DND-41 (cell line): ENCODE results near the gene APOC3.

Source experiments
- ATAC-seq: fragments of 200-7000 bp; cut with Tn5 transposase; 3 replicates; pipeline ENCODE4 v1.9.1; 2021; ENCODE audit warnings: low read depth; ENCODE audit not compliant: insufficient read depth
- DNase-seq: peaks from one replicate; pipeline ENCODE4 v3.0.0-alpha.2; 2020
- H2AFZ ChIP-seq: 2 replicates; pipeline ENCODE4 v1.6.0; 2012; ENCODE audit warnings: low read depth, low read length
- H3K27ac ChIP-seq: 2 replicates; pipeline ENCODE4 v1.5.1; 2012; ENCODE audit warnings: low read length, inconsistent platforms
- H3K27me3 ChIP-seq: fragments of 200-600 bp; sonication (generic); 2 replicates; pipeline ENCODE4 v1.6.0; 2012; ENCODE audit warnings: low read length, mild to moderate bottlenecking, inconsistent platforms; ENCODE audit not compliant: insufficient read depth, poor library complexity
- H3K36me3 ChIP-seq: 2 replicates; pipeline ENCODE4 v1.5.1; 2012; ENCODE audit warnings: low read length, inconsistent platforms; ENCODE audit not compliant: insufficient read depth
- H3K4me1 ChIP-seq: 2 replicates; pipeline ENCODE4 v1.5.1; 2012; ENCODE audit warnings: mild to moderate bottlenecking, low read length; ENCODE audit not compliant: insufficient read depth
- H3K4me2 ChIP-seq: 2 replicates; pipeline ENCODE4 v1.6.0; 2012; ENCODE audit warnings: mild to moderate bottlenecking, moderate library complexity, low read length, inconsistent platforms; ENCODE audit not compliant: insufficient read depth
- H3K4me3 ChIP-seq, 2 experiments: fragments of 200-600 bp in 1 of 2; shearing (Covaris generic) in 1 of 2; 2 replicates each; pipeline ENCODE4 v1.5.1; 2012 to 2016; ENCODE audit warnings: inconsistent platforms in 2 of 2, low read length in 2 of 2, mild to moderate bottlenecking in 2 of 2, low read depth in 1 of 2, moderate library complexity in 1 of 2
- H3K79me2 ChIP-seq: 2 replicates; pipeline ENCODE4 v1.6.0; 2012; ENCODE audit warnings: low read length, inconsistent platforms; ENCODE audit not compliant: insufficient read depth
- H3K9ac ChIP-seq: 2 replicates; pipeline ENCODE4 v1.6.0; 2012; ENCODE audit warnings: low read depth, mild to moderate bottlenecking, inconsistent platforms, low read length, moderate library complexity
- H3K9me3 ChIP-seq: 2 replicates; pipeline ENCODE4 v1.5.1; 2012; ENCODE audit warnings: low read length, moderate library complexity, mild to moderate bottlenecking, inconsistent platforms; ENCODE audit not compliant: insufficient read depth, severe bottlenecking
- H4K20me1 ChIP-seq: 2 replicates; pipeline ENCODE4 v1.6.0; 2012; ENCODE audit warnings: low read length; ENCODE audit not compliant: insufficient read depth
- EZH2 ChIP-seq: IDR thresholded peaks from 3 replicates; pipeline ENCODE4 v1.6.1; 2012; ENCODE audit warnings: borderline replicate concordance, low read depth, mild to moderate bottlenecking, moderate library complexity, low read length, inconsistent platforms; ENCODE audit not compliant: severe bottlenecking
- TF ChIP-seq, protein P1 (sequence below): IDR thresholded peaks from 2 replicates; pipeline ENCODE4 v1.5.1; 2012; ENCODE audit warnings: borderline replicate concordance, low read length, moderate library complexity, mild to moderate bottlenecking; ENCODE audit not compliant: poor library complexity, severe bottlenecking; ENCODE audit errors: extremely low read depth

Gene APOC3

DNA sequence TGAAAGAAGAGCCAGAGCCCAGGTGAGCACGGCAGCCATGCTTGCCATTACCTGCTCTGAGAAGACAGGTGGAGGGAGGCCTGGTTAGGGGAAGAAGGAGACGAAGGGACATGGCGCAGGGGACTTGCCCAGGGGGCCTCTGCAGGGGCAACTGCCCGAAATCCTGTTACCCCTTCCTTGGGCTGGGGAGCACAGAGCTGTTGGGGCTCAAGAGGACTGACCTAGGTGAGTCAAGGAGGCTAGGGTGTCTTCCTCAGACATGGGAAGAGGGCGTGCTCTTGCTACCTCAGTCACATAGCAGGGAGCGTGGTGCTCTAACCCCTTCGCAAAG, 37.9 kb upstream of the APOC3 start, which contains the start of gene APOA5:
Gene APOA5 (minus strand): TSS at position 67 of the 331 bp plus-strand sequence. CDS start 19 bp downstream, at position 48.
- ATAC-seq (no peak), DNase-seq (no peak)
- no peak for TF ChIP-seq EZH2
- TF ChIP-seq, protein P1, sequence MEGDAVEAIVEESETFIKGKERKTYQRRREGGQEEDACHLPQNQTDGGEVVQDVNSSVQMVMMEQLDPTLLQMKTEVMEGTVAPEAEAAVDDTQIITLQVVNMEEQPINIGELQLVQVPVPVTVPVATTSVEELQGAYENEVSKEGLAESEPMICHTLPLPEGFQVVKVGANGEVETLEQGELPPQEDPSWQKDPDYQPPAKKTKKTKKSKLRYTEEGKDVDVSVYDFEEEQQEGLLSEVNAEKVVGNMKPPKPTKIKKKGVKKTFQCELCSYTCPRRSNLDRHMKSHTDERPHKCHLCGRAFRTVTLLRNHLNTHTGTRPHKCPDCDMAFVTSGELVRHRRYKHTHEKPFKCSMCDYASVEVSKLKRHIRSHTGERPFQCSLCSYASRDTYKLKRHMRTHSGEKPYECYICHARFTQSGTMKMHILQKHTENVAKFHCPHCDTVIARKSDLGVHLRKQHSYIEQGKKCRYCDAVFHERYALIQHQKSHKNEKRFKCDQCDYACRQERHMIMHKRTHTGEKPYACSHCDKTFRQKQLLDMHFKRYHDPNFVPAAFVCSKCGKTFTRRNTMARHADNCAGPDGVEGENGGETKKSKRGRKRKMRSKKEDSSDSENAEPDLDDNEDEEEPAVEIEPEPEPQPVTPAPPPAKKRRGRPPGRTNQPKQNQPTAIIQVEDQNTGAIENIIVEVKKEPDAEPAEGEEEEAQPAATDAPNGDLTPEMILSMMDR = no peak
- no peak within 1 kb of the TSS for H3K9ac ChIP-seq
- H2AFZ ChIP-seq = peak within 1 kb of the TSS; percentile 73
- peak within 1 kb of the TSS; percentile 37; the same call in 1 of the 2 replicates for H3K4me2 ChIP-seq
- no peak within 1 kb of the TSS for H3K27ac ChIP-seq
- H3K36me3 ChIP-seq = peaks cover 2% of the 10 kb centered on the region; the same call in 1 of the 2 replicates
- H3K79me2 ChIP-seq = peaks cover 10% of the 10 kb centered on the region
- no peaks in the 10 kb centered on the region for H3K9me3 ChIP-seq
- H3K4me3 ChIP-seq = peak within 1 kb of the TSS in 1 of 2 experiments; percentile 29; a peak in 1 of 4 replicates
- no peaks in the 10 kb centered on the region for H4K20me1 ChIP-seq
- peaks cover 19% of the 10 kb centered on the region for H3K4me1 ChIP-seq
- H3K27me3 ChIP-seq = no peaks in the 10 kb centered on the region

DNA sequence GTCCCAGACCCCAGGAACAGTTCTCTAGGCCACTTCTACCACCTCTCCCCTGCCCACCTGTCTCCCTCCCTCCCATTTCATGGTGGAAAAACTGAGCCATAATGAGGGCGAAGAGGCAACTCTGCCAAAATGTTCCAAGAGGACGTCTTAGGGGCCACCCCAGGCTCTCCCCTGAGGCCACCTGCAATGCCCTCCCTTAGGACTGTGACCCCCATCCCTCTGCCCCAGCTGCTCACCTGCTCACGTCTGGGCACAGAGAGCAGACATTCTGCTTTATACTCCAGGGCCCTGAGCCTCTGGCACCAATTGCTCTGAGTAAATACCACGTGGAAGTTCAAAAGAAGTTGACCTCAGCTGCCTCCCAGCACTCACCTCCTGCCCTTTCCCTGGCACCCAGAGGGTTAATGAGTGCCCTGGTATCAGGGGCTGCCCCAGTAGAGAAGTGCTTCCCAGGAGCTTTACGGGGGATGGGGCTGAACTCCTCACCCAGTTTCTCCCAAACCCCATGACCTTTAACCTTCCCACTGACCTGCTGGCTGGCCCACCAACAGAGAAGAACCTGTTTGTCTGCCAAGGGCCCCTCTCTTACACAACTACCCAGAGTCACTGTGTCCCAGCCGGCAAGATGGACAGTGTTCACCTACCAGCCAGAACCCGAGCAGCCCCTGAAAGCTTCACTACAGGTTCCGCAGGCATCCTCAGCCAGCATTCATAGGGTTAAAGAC, 37.4 kb upstream of the APOC3 start:
- Histone ChIP-seq H3K27ac (no peak overlapping the region), H3K27me3 (no peaks in the 10 kb centered on the region), H3K79me2 (peaks cover 5% of the 10 kb centered on the region), H3K4me1 (peaks cover 13% of the 10 kb centered on the region), H3K9me3 (no peaks in the 10 kb centered on the region), H3K9ac (no peak overlapping the region), H4K20me1 (no peaks in the 10 kb centered on the region), H3K4me2 (no peak overlapping the region), H3K36me3 (no peaks in the 10 kb centered on the region), H3K4me3 (no peak overlapping the region), H2AFZ (no peak overlapping the region)
- TF ChIP-seq, protein P1 = no peak
- TF ChIP-seq EZH2 = no peak
- DNase-seq = no peak
- no peak for ATAC-seq

DNA sequence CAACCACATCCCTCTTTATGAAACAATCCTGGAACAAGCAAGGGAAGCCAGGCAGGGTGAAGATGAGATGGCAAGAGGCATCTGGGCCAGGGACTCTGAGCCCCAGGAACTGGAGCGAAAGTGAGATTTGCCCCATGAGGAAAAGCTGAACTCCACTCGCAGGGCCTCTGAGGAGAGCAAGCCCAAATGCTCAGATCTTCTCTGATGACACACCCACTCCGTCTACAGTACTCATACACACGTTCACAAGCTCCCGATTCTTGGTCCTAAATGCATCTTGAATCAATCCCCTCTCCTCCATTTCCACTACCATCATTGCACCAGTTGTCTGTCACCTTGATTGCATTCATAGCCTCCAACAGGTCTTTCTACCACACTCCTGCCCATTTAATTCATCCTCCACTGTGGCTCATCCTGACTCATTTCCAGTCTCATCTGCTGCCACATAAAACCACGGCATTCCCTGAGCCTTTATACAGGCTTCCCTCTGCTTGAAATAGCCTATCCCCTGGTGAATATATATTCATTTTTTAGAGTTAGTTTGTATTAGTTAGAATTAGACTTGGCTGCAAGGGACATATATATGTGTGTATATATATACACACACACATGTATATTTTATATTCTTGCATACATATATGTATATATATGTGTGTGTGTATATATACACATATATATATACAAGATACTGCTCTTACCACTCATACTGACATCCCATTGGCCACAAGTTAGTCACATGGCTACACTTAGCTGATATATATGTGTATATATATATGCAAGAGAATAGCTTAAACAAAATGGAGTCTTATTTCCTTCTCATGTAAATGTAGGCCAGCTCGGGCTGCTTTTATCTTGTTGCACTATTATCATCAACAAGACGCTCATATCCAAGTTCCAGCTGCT, 36.6 kb upstream of the APOC3 start:
- Histone ChIP-seq H2AFZ (peak overlapping the region; percentile 49; the same call in 1 of the 2 replicates), H3K79me2 (no peaks in the 10 kb centered on the region; the same call in 1 of the 2 replicates), H3K4me1 (peaks cover 10% of the 10 kb centered on the region), H3K9ac (no peak overlapping the region), H3K27me3 (no peaks in the 10 kb centered on the region), H4K20me1 (no peaks in the 10 kb centered on the region), H3K27ac (no peak overlapping the region), H3K9me3 (no peaks in the 10 kb centered on the region), H3K36me3 (no peaks in the 10 kb centered on the region), H3K4me2 (no peak overlapping the region), H3K4me3 (no peak overlapping the region)
- no peak for DNase-seq
- ATAC-seq = no peak
- TF ChIP-seq, protein P1 = no peak
- TF ChIP-seq EZH2 = no peak
